ENCODE data around the gene PALLD. TPM values are rescaled to one million over a fixed set of nuclear protein-coding genes. Genes with fewer than 3 reads are reported as not detected.

PALLD gene
- total RNA-seq, 1 experiment from 2014 or later: 166 TPM

- intact Hi-C loops (cut with micrococcal nuclease): loop anchor here (5.0 kb wide), 1 partner anchor 246 kb away; no protein-coding TSS in a partner anchor
- CTCF ChIA-PET: no interaction called here
Observed at GRCh38 chr4:168832763-168833575, 336.1 kb downstream of the PALLD start.

DNA sequence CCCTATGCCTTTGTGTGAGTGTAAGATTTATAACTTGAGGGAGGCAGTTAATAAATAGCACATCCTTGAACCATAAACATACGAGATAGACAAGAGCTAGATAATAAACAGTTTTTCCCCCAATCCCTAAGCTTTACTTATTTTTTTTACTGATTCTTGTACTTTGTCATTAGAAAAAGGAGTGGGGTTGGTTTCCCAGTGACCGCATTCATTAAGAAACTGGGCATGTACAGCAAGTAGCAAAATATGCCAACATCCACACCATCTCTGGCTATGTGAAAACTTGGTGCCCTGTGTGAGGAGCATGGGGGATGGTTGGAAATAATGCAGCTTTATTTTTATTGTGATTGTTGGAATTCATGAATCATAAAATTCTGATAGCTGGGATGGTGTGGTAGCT, 337.0 kb downstream of the PALLD start:
- H3K27ac ChIP-seq (ENCODE audit: low read depth, low read length): no peak overlapping the region; the same call in 1 of the 2 replicates
- H3K4me2 ChIP-seq (ENCODE audit: low read length): peak overlapping the region; percentile 94; the same call in 1 of the 2 replicates
- H3K27me3 ChIP-seq (ENCODE audit: insufficient read depth, low read length): no peaks in the 10 kb centered on the region
- H3K79me2 ChIP-seq (ENCODE audit: insufficient read depth, low read length): peaks cover 70% of the 10 kb centered on the region
- no peaks in the 10 kb centered on the region for H3K9me2 ChIP-seq (ENCODE audit: insufficient read depth)
- H3K36me3 ChIP-seq (ENCODE audit: control insufficient read depth in 1 of 2, insufficient read depth in 2 of 2, low read length in 2 of 2): no peaks in the 10 kb centered on the region
- ChIA-PET POLR2A (interaction anchor here (0.7 to 1.1 kb wide), 3 partner anchors 13 to 22 kb away, joined by 3 read pairs; no protein-coding TSS in a partner anchor), CTCF (no interaction called here), RAD21 (ENCODE audit: low non-redundant PET in 1 of 2, low total read pairs in 2 of 2, uncharacterized antibody in 2 of 2, unreplicated experiment in 2 of 2) (interaction anchor here in 1 of 2 experiments (0.6 kb wide), 1 partner anchor 71 kb away, joined by 3 read pairs; no protein-coding TSS in a partner anchor)
- intact Hi-C loops (cut with micrococcal nuclease): loop anchor here (5.0 kb wide), 1 partner anchor 247 kb away; no protein-coding TSS in a partner anchor
- no peak overlapping the region for H2AFZ ChIP-seq (ENCODE audit: low read depth, low read length, poor library complexity, severe bottlenecking)
- ATAC-seq (no peak), DNase-seq (ENCODE audit: low read depth, low spot score) (no peak)
- no peaks in the 10 kb centered on the region for H4K20me1 ChIP-seq (ENCODE audit: insufficient read depth)
- peak overlapping the region in 1 of 2 experiments; percentile 96; a peak in 2 of 4 replicates for H3K4me3 ChIP-seq (replicated peaks in 1 of 2; ENCODE audit: low read depth in 1 of 2, low read length in 2 of 2)
- H3K4me1 ChIP-seq (ENCODE audit: control insufficient read depth in 1 of 2, insufficient read depth in 2 of 2, low read length in 2 of 2): peaks cover 21 to 28% of the 10 kb centered on the region in 2 experiments; a peak in 3 of 4 replicates
- no peaks in the 10 kb centered on the region for H3K9me3 ChIP-seq (ENCODE audit: control insufficient read depth in 1 of 2, insufficient read depth in 1 of 2, low read depth in 1 of 2, low read length in 2 of 2)
- TSS peak; percentile 45 for BruUV-seq (replicated peaks)
- no peak overlapping the region for H3K9ac ChIP-seq (ENCODE audit: low read length)
- TF ChIP-seq YY1 (IDR thresholded peaks at IDR 0.05; ENCODE audit: extremely low read depth, insufficient replicate concordance, low read depth, low read length) (no peak), FOSL1 (IDR thresholded peaks at IDR 0.05; ENCODE audit: low read depth) (no peak), EZH2phosphoT487 (IDR thresholded peaks at IDR 0.05; ENCODE audit: borderline replicate concordance) (no peak), EGR1 (IDR thresholded peaks at IDR 0.05; ENCODE audit: low read depth) (no peak), REST (IDR thresholded peaks at IDR 0.05; ENCODE audit: low read depth) (no peak), ATF3 (IDR thresholded peaks at IDR 0.05) (no peak), JUND (IDR thresholded peaks at IDR 0.05) (no peak), CBX3 (IDR thresholded peaks at IDR 0.05; ENCODE audit: low read depth) (no peak), ELF1 (IDR thresholded peaks at IDR 0.05; ENCODE audit: borderline replicate concordance, low read depth) (no peak), ZBTB33 (IDR thresholded peaks at IDR 0.05; ENCODE audit: extremely low read depth, insufficient replicate concordance, low read length) (no peak)

More at GRCh38 chr4:168832763-168833575, 336.1 kb downstream of the PALLD start:
- no peak for TF ChIP-seq ATF3 (IDR thresholded peaks at IDR 0.05)
- Histone ChIP-seq H3K4me2 (ENCODE audit: low read length) (peak overlapping the region; percentile 94), H3K4me1 (ENCODE audit: control insufficient read depth in 1 of 2, insufficient read depth in 2 of 2, low read length in 2 of 2) (peaks cover 22 to 28% of the 10 kb centered on the region in 2 experiments; a peak in 3 of 4 replicates), H3K27ac (ENCODE audit: low read depth, low read length) (peak overlapping the region; percentile 67), H4K20me1 (ENCODE audit: insufficient read depth) (no peaks in the 10 kb centered on the region), H3K79me2 (ENCODE audit: insufficient read depth, low read length) (peaks cover 61% of the 10 kb centered on the region), H3K27me3 (ENCODE audit: insufficient read depth, low read length) (no peaks in the 10 kb centered on the region), H2AFZ (ENCODE audit: low read depth, low read length, poor library complexity, severe bottlenecking) (no peak overlapping the region), H3K36me3 (ENCODE audit: control insufficient read depth in 1 of 2, insufficient read depth in 2 of 2, low read length in 2 of 2) (no peaks in the 10 kb centered on the region), H3K9me3 (ENCODE audit: control insufficient read depth in 1 of 2, insufficient read depth in 1 of 2, low read depth in 1 of 2, low read length in 2 of 2) (no peaks in the 10 kb centered on the region), H3K9me2 (ENCODE audit: insufficient read depth) (no peaks in the 10 kb centered on the region), H3K4me3 (replicated peaks in 1 of 2; ENCODE audit: low read depth in 1 of 2, low read length in 2 of 2) (peak overlapping the region; percentile 93 to 96), H3K9ac (ENCODE audit: low read length) (peak overlapping the region; percentile 88)
- no peak for DNase-seq (ENCODE audit: low read depth, low spot score)
- ChIA-PET POLR2A (interaction anchor here (0.8 to 2.5 kb wide), 6 partner anchors 8 to 199 kb away, joined by 3 to 27 read pairs (median 3); no protein-coding TSS in a partner anchor), RAD21 (ENCODE audit: low non-redundant PET in 1 of 2, low total read pairs in 2 of 2, uncharacterized antibody in 2 of 2, unreplicated experiment in 2 of 2) (no interaction called here)
- peak; percentile 5; the same call in 1 of the 2 replicates for ATAC-seq
- no TSS peak for BruUV-seq (replicated peaks)
